Measurements from ENCODE around the gene C1GALT1.
"Not testable (repeated sequence)": the region's sequence is repeated elsewhere in the genome, so short reads cannot be mapped to it uniquely, and the experiment has no call there.

Gene C1GALT1

DNA sequence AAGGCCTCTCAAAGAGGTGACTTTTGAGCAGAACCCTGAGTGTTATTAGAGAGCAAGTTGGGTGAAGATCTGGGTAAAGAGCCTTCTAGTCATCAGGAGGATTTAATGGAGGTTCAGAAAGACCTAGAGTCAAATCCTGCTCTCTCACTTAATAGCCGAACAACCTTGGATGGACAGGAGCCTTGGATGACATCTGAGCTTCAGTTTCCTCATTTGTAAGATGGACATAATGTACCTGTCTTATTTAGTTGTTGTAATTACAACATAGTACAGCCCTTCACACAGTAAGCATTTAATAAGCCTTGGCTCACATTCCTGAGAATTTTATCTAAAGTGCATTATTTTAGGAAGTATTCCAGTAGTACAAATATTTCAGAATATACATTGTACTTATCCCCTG is 57.0 kb downstream of the C1GALT1 start:
- DNase-seq: no peak

DNA sequence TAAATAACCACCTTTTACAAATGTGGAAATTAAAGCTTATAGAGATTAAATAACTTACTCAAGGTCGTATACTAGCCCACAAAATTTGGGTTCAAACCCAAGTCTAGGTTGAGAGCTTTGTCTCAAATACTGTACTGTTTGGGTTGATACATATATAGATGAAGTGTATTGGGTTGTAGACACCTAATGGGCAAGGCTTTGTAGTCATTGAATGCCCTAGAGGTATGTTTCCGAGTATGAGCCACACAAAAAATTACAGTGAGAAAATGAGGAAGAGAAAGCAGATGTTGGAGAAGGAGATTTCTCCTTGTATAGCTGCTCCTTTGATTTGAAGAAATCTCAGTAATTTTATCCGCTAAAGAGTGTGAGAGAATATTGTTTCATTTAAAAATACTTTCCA is 60.6 kb downstream of the C1GALT1 start:
- DNase-seq: no peak

DNA sequence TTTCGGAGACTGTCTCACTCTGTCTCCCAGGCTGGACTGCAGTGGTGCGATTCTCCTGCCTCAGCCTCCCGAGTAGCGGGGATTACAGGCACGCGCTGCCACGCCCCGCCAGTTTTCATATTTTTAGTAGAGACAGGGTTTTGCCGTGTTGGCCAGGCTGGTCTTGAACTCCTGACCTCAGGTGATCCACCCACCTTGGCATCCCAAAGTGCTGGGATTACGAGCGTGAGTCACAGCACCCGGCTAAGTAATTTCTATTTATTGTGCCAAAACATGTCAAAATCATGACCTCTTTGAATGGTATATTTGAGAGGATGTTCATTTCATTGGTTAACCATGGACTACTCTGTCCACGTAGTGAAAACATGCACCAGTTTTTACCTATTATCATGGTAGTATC is 62.9 kb downstream of the C1GALT1 start:
- DNase-seq: not testable (repeated sequence)

DNA sequence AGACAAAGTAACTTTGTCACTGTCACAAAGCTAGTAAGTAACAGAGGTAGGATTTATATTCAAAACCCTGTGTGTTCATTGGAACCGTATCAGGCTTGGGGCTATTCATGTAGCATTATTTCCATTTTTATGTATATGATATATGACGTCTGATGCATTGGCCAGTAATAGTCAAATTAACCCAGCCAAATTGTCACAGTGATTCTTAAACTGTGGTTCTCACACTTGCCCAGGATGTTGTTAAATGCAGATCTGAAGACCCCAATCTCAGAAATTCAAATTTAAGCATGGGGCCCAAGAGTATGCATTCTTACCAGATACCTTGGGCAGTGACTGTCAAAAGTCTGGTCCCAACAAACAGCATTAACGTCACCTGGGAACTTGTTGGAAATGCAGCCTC is 63.9 kb downstream of the C1GALT1 start:
- DNase-seq: no peak

DNA sequence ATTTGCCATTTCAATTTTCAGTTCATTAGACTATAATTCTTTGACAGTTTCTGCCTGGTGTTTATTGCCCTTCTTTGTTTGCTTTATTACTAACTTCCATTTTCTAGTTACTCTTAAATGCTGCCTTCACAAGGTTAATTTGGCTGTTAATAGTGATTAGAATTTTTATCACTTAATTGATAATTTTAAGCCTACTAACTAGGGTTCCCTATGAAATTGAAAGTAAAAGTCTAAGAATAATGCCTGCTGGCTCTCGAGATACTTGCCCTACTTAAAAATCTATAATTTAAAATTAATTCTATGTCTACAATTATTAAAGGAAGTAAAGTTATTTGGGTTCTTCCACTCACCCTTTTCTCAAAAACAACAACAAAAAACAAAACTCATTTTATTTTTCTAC is 65.3 kb downstream of the C1GALT1 start:
- DNase-seq: no peak

DNA sequence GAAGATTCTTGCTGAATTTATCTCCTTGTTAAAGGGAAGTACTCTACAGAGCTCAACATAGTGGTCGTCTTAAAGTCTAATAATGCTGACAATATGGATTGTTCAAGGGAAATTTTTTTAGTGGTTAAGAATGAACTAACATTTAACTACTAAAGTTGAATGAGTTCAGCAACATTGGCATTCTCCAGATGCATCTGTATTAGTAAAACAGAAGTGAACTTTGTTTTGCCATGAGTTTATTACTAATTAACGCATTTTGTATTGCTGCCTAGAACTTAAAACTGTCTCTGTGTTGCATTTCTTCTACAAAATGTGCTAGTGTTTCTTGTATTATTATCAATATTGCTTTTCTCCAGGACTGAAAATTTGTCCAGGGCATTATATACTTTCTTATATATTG is 67.5 kb downstream of the C1GALT1 start:
- no peak for DNase-seq

DNA sequence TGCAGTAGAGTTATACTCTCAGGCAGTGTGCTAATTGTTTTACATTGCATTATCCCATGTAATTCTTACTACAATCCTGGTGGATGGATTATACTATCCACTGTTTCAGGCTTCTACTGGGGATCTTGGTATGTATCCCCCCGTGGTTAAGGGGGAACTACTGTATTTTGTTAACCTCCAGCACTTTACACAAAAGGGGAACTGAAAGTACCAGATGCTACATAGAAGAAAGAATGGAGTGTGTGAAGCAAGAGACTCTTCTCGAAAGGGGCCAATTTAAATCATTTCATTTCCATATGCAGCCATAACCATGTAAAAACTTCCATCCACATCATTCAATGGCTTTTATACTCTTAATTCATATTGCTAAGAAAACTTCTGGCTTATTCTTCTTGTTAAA is 69.4 kb downstream of the C1GALT1 start:
- no peak for DNase-seq

DNA sequence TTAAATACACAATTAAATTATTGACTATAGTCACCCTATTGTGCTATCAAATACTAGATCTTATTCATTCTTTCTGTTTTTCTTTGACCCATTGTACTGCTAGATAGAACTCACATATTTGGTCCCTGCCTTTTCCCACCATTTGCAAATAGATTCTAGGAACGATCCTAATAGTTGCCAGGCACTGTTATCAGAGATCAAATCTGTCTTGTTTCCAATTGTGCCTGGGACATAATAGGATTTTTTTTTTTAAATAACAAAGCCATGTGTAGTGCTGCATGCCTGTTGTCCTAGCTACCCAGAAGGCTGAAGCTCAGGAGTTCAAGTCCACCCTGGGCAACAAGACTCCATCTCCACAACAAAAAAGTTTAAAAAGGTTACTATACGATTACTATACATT is 72.0 kb downstream of the C1GALT1 start:
- DNase-seq: no peak

DNA sequence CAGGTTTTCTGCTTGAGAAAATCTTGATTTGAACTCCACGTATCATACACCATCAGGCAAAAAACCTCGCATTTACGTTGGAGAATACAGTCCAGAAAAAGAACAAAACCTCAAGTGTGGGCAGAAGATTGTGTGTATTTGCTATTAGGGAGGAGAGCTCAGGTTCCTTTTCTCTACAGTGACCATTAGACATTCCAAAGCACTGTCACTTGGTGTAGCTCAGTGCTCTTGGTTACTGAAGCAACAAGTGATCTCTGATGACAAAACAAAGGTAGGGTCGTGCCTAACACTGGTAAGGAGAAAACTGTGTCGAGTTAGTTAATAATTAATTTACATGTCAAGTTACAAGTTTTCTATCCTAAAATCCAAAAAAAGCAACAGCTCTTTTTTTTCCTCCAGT is 72.6 kb downstream of the C1GALT1 start:
- no peak for DNase-seq

DNA sequence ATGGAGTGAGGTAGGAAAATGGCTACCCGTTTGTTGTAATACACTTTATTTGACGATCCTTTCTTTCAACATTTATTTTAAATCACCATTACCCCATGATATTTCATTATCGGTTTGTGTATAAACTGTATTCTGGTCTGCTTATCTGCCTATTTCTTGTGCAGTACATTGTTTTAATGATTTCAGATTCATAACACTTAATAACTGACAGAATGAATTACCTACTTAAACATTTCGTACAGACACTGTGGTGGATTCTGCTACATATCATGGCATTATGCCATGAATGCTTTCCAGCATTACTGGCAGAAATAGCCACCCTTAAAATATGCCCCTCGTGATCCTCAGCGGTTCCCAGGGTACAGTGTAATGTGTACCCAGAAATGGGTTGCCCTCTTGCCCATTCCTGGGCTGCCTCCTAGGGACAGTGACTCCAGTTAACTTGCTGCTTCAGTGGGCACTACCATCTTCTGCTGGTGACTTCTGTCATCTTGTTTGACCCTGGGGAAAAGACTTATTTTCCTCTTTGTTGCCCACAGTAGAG is 74.5 kb downstream of the C1GALT1 start:
- no peak for DNase-seq

DNA sequence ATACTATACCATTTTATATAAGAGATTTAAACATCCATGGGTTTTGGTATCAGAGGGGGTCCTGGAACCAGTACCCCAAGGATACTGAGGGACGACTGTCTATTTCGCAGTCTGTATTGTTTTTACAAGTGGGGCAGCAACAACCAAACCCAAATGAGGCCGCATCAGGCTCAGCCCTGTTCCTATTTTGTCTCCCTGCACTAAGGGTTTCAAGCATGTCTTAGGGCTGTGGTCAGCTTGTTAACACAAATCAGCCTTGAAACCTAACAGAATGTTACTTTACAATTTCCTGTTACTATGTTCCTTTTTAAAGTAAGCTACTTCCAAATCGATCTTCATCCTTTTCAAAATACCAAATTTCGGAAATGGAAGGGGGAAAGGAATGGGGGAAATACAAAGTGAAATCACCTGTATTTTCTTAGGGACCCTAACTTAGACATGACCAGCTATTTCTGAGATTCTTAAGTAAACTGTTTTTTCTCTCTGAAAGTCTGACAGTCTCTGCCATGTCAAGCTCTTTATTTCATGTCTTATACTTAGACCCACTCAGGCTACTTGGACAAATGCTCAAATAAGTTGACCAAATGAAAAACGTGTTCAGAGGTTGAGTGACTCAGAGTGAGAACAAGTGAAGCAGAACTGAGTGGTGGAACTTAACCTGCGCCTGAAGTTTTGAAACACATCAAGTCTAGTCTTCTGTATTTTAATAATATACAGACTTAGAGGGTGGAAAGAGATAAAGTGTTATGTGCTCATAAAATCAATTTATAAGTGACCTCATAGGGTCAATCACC is 75.8 kb downstream of the C1GALT1 start:
- DNase-seq: peak; percentile 59

DNA sequence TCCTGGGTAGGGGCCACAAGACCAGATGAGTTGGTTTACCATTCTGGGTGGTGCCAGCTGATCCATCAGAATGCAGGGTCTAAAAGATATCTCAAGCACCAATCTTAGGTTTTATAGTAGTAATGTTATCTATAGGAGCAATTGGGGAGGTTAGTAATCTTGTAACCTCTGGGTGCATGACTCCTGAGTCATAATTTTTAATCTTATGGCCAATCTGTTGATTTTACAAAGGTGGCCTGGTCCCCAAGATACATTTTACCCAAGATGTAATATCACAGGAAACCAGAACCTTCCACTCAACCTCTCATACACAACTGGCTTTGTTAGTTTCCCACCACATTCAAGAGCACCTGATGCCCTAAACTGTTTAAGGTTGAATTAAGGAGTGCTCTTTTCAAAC is 79.5 kb downstream of the C1GALT1 start:
- DNase-seq: no peak

DNA sequence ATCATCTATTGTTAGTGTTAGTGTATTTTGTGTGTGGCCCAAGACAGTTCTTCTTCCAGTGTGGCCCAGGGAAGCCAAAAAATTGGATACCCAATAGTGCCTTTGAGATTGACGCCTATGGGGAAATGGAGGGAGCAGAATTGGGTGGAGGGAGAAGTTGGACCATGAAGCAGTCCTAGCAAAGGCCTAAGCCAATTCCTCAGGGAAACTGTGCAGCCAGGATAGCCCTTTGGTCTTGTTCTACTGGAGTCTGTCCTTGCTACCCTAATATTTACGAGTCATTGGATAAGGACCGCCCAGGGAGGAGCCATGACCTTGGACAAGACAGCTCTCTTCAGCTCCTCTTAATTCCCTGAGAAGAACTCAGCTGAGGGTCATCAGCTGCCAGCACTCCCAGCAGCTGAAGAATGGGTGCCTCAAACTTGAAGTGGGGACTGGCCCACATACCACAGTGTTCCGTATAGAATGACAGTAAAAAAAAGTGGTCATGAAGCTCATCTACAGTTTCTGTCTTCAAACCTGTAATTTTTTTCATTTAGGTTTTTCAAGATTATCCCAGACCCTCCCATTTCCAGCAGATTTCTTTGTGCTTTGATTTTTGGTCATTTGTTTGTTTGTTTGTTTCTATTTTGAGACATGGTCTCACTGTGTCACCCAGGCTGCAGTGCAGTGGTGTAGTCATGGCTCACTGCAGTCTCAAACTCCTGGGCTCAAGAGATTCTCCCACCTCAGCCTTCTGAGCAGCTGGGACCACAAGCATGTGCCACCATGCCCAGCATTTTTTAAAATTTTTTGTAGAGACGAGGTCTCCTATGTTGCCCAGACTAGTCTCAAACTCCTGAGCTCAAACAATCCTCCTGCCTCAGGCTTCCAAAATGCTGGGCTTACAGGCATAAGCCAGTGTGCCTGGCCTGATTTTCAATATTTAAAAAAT is 81.2 kb downstream of the C1GALT1 start:
- DNase-seq: no peak

DNA sequence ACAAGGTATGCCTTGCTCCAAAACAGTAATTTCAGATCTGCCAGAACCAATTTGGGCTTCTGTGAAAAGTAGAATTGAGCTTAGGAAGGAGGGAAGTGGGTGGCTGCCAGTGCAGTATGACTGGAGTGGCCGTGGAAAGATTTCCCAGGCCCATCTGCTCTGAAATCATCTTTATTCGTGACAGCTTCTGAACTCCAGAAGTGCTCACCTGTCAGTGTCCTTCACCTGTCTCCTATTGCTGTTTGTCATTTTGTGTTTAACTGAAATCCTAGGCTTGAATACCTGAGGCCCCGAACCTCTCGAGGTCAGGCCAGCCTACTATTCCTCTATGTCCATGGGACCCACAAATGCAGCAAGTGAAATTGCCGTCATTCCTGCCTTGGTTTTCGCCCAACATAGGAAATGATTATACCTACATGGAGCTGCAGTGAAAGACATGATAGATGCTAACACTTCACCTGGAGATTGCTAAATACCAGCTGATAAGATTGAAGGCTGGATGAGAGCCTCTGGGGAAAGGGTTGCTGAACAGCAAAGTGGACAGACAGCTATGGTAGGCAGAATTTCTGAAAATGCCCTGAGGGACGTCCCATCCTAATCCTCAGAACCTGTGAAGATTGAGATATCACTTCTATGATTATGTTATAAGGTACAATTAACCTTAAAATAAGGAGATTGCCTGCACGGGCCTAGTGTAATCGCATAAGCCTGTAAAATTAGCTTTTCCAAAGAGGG is 82.1 kb downstream of the C1GALT1 start:
- DNase-seq: no peak

DNA sequence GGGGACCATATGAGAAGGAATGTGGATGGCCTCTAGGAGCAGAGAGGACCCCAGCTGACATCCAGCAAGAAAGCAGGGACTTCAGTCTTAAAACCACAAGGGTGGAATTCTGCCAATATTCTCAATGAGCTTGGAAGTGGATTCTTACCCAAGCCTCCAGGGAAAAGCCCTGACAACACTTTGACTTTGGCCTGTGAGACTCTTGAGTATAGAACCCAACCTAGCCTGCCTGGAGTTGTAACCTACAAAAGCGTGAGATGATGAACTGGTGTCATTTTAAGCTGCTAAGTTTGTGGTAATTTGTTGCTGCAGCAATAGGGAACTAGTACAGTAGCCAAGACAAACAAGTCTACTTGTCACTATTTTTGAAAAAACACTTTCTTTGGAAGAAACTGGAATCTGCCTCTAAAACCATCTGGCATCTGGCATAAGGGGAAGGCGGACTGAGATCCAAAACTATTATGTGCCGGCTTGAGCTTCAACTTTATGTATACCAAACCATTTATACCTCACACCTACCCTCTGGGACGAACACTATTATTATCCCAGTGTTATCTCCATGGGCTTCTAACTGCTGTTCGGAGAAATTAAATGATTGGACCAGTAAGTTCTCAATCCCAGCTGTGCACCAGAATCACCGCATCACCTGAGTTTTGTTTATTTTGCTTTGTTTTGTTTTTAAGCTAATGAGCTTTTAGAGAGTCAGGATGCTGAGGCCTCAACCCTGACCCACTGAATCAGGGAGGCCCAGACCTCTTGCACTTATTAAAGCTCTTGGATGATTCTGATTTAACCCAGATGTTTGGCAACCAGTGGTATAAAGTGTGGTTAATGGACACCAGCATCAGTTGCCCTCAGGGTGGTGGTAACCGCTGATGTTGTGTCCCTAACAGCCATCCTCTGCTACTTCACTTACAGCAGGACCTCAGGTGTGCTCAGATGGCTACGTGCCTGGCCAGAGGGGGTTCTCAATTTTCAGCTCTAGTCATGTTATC is 83.0 kb downstream of the C1GALT1 start:
- DNase-seq: no peak

DNA sequence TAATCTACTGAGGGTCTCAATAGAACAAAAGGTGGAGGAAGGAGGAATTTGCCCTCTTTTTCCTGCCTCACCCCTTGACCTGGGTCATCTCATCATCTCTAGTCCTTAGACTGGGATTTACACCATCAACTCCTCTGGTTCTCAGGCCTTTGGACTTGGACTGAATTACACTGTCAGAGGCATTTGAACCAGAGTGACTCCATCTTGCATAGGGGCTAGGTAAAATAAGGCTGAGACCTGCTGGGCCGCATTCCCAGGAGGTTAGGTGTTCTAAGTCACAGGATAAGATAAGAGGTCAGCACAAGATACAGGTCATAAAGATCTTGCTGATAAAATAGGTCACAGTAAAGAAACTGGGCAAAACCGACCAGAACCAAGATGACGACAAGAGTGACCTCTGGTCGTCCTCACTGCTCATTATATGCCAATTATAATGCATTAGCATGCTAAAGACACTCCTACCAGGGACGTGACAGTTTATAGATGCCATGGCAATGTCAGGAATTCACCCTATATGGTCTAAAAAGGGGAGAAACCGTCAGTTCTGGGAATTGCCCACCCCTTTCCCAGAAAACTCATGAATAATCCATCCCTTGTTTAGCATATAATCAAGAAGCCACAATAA is 84.0 kb downstream of the C1GALT1 start:
- DNase-seq: no peak

DNA sequence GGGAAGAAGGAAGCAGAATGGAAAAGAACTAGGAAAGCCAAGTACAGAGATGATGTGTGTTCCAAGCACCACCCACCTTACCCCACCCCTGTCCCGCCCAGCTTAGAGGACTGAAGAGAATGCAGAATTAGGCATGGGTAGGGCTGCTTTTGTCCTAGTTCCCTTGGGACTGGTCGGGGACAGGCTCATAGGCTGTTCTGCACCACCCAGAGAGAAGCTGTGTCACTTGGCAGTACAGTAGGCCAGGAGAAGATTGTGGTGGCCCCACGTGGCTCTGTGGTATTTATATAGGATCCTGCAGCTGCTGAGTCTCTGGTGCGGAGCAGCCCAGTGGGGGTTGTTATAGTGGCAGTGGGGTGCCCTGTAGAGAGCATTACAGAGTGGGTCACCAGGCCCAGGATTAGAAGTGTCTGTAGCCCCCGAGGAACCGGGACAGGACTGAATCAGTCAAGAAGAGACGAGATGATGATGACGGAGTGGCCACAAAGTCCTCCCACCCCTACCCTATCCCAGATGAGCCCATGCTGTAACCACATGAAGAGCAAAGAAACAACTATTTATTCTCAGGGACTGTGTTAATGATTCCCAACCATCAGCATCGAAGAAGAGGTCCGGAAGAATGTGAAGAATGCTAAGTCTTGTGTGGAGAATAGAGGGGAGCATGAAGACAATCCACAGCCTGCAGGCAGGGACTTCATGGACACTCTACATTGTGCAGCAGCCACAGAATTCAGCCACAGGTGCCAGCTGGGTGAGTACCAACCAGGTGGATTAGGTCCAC is 88.9 kb downstream of the C1GALT1 start:
- no peak for DNase-seq

DNA sequence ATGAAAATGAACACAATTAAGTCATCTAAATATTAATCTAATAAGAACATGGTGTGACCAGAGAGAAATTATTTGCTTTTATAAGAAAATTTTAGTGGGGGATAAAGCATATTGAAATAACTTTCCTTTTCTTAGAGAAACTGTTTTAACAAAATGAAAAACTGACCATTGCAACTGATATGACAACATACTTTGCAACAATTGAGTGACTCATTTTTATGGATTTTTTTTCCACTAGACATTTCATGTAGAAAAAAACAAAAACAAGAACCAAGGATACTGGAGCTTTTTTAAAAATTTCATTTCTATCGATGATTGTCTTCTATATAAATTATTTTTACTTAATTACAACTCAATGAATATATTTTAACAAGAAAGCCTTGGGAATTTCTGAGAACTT is 90.0 kb downstream of the C1GALT1 start:
- DNase-seq: no peak

DNA sequence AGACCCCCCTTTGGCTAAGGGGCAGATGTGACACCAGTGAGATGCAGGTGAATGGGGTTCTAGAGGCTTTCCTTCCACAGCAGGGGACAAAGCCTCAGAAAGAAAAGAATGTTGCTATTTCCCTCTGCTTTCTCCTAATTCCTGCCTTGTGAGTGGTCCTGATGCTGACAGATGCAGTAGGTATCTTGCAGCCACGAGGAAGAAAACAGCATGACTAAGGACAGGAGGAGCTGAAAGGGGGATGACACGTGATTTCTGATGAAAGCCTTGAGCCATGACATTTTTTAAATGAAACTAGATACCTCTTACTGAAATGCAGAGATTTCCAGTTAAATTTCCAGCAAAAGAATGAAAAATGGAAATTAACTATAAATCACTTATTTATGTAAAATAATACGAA is 92.4 kb downstream of the C1GALT1 start:
- no peak for DNase-seq

DNA sequence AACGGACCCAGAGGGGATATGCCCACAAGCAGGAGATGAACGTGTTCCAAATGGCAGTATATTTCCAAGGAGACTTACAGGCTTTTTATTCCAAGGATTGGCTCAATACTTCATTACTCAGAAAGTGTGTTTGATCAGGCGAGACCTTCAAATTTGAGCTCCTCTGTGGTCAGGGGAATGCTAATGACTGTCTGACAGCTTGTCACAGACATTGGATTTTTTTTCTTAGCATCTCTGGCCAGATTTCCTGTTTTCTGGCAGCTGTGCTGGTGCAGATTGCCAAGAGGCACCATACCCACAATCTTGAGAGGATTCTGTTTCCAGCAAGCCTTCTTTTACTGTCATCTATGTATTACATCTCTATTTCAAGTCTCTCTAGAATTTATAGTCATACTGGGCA is 93.8 kb downstream of the C1GALT1 start:
- DNase-seq: no peak
